Liver (tissue), 9 donors: ENCODE measurements around the gene UAP1. TPM values are rescaled to one million over a fixed set of nuclear protein-coding genes. Genes with fewer than 3 reads are reported as not detected.

Experiments used
- DNase-seq: peaks from one replicate; pipeline ENCODE4 v3.0.0-alpha.2; 2017; ENCODE audit warnings: low spot score
- H3K27ac ChIP-seq, 2 donors: one replicate each; pipeline ENCODE4 v1.7.0; 2013; ENCODE audit warnings: inconsistent platforms in 2 of 2, low read length in 2 of 2, control low read depth in 1 of 2, low read depth in 1 of 2, mild to moderate bottlenecking in 1 of 2
- H3K27me3 ChIP-seq, 4 donors: one replicate each; pipeline versions ENCODE4 v1.6.1 to v1.7.0; 2013; ENCODE audit warnings: low read length in 3 of 4, inconsistent platforms in 1 of 4, mild to moderate bottlenecking in 1 of 4, moderate library complexity in 1 of 4; ENCODE audit not compliant: control insufficient read depth in 4 of 4, insufficient read depth in 4 of 4
- H3K36me3 ChIP-seq, 4 donors: one replicate each; pipeline versions ENCODE4 v1.6.1 to v1.7.0; 2013; ENCODE audit warnings: low read length in 3 of 4, mild to moderate bottlenecking in 3 of 4, low read depth in 1 of 4, moderate library complexity in 1 of 4; ENCODE audit not compliant: control insufficient read depth in 4 of 4, insufficient read depth in 3 of 4
- H3K4me1 ChIP-seq, 4 donors: one replicate each; pipeline versions ENCODE4 v1.6.1 to v1.7.0; 2013; ENCODE audit warnings: low read length in 3 of 4, mild to moderate bottlenecking in 3 of 4, moderate library complexity in 1 of 4; ENCODE audit not compliant: control insufficient read depth in 4 of 4, insufficient read depth in 4 of 4
- H3K4me3 ChIP-seq, 3 donors: one replicate each; pipeline versions ENCODE4 v1.6.1 to v1.7.0; 2013; ENCODE audit warnings: low read length in 3 of 3, control low read depth in 1 of 3, low read depth in 1 of 3, mild to moderate bottlenecking in 1 of 3
- H3K9ac ChIP-seq, 2 donors: one replicate each; pipeline ENCODE4 v1.7.0; 2013; ENCODE audit warnings: low read length in 2 of 2, mild to moderate bottlenecking in 2 of 2, moderate library complexity in 2 of 2, control low read depth in 1 of 2, low read depth in 1 of 2
- H3K9me3 ChIP-seq, 4 donors: one replicate each; pipeline versions ENCODE4 v1.6.1 to v1.7.0; 2013; ENCODE audit warnings: low read length in 3 of 4; ENCODE audit not compliant: control insufficient read depth in 4 of 4
- CTCF ChIP-seq: fragments of 150-350 bp; IDR thresholded peaks from 2 replicates; pipeline ENCODE4 v1.5.1; 2017; ENCODE audit warnings: improper control_type of control experiment, low read depth, low read length; ENCODE audit not compliant: missing input control
- EGR1 ChIP-seq, 2 donors: IDR thresholded peaks; 2 replicates each; pipeline ENCODE4 v1.6.1; 2016 to 2018; ENCODE audit warnings: antibody characterized with exemption in 2 of 2, low read depth in 2 of 2
- FOXA1 ChIP-seq: IDR thresholded peaks from 2 replicates; pipeline ENCODE4 v1.6.1; 2016; ENCODE audit warnings: antibody characterized with exemption
- FOXA2 ChIP-seq: IDR thresholded peaks from 2 replicates; pipeline ENCODE4 v1.6.1; 2016; ENCODE audit warnings: antibody characterized with exemption
- GABPA ChIP-seq, 2 donors: IDR thresholded peaks in 1 of 2; conservative IDR thresholded peaks in 1 of 2; 2 replicates each; pipeline ENCODE4 v1.6.1; 2016; ENCODE audit warnings: antibody characterized with exemption in 2 of 2, mild to moderate bottlenecking in 1 of 2, moderate library complexity in 1 of 2
- HNF4G ChIP-seq: IDR thresholded peaks from 2 replicates; pipeline ENCODE4 v1.6.1; 2016; ENCODE audit warnings: antibody characterized with exemption
- JUND ChIP-seq, 2 donors: IDR thresholded peaks; 2 replicates each; pipeline ENCODE4 v1.6.1; 2016; ENCODE audit warnings: antibody characterized with exemption in 2 of 2
- MAX ChIP-seq: IDR thresholded peaks from 2 replicates; pipeline ENCODE4 v1.6.1; 2016; ENCODE audit warnings: antibody characterized with exemption
- NR2F2 ChIP-seq: IDR thresholded peaks from 2 replicates; pipeline ENCODE4 v1.6.1; 2016; ENCODE audit warnings: antibody characterized with exemption
- RAD21 ChIP-seq, 2 donors: IDR thresholded peaks; 2 replicates each; pipeline ENCODE4 v1.6.1; 2016; ENCODE audit warnings: antibody characterized with exemption in 2 of 2, mild to moderate bottlenecking in 2 of 2
- RXRA ChIP-seq, 2 donors: IDR thresholded peaks; 2 replicates each; pipeline ENCODE4 v1.6.1; 2017 to 2018; ENCODE audit warnings: antibody characterized with exemption in 2 of 2, mild to moderate bottlenecking in 1 of 2
- SP1 ChIP-seq: IDR thresholded peaks from 2 replicates; pipeline ENCODE4 v1.6.1; 2018; ENCODE audit warnings: antibody characterized with exemption, mild to moderate bottlenecking
- TAF1 ChIP-seq: conservative IDR thresholded peaks from 2 replicates; pipeline ENCODE4 v1.6.1; 2016; ENCODE audit warnings: antibody characterized with exemption, mild to moderate bottlenecking
- YY1 ChIP-seq: IDR thresholded peaks from 2 replicates; pipeline ENCODE4 v1.6.1; 2016; ENCODE audit warnings: antibody characterized with exemption, mild to moderate bottlenecking
- ZBTB33 ChIP-seq: IDR thresholded peaks from 2 replicates; pipeline ENCODE4 v1.6.1; 2016; ENCODE audit warnings: antibody characterized with exemption
- WGBS: extraction: QIAGEN DNeasy Blood & Tissue Kit; methylation state at CpG from one replicate; pipeline ENCODE4 v1.1.7; 2013; 5-methylcytosine and 5-hydroxymethylcytosine counted together
- polyA plus RNA-seq, 2 donors: library from polyadenylated mRNA; stranded (reverse) in 1 of 2; unstranded in 1 of 2; fragments of 200-250 nt in 1 of 2; fragments of >200 nt in 1 of 2; fragmentation: Nextera tagmentation in 1 of 2; extraction: Ambion mirVana in 1 of 2; gene quantifications; one replicate each; pipeline versions ENCODE4 v1.2.1 to v1.2.3, GENCODE V29; 2013 to 2015
- total RNA-seq, 2 donors: library from RNA; depleted of rRNA; stranded (reverse); fragments of >200 nt; gene quantifications; one replicate each; pipeline ENCODE4 v1.2.3, GENCODE V29; 2014
- TF ChIP-seq, protein P1 (sequence below): IDR thresholded peaks from 2 replicates; pipeline ENCODE4 v1.6.1; 2016; ENCODE audit warnings: antibody characterized with exemption
- TF ChIP-seq, protein P2 (sequence below): IDR thresholded peaks from 2 replicates; pipeline ENCODE4 v1.6.1; 2016; ENCODE audit warnings: antibody characterized with exemption, mild to moderate bottlenecking
- donor health status: healthy.
- donor health status: healthy.
- donor health status: healthy.
- donor health status: healthy.
- donor health status: healthy.

Gene UAP1
- total and polyA plus RNA-seq, 4 donors, result 28.9 to 120 (median 51.7) TPM

DNA sequence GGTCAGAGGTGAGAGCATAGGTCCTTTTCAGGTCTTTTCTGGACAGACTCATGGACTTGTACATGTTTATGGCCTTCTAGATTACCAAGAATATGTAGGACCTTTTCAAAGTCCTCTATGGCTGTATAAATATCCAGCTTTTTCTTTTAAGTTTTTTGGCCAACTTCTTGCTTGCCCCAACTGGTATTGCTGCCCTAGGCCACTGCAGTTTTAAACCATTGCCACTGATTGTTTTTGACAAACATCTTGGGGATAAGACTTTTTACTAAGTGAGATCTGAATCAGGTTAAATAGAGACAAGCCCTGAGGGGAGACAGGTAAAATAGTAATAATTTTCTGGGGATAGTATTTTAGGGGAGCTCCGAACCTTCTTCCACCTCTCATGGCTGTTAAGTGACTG lies 56.0 kb downstream of the UAP1 start:
- H3K27me3 ChIP-seq, result no peaks in the 10 kb centered on the region
- 100% methylated on average over 1 of the region's 1 CpG for WGBS
- peaks cover 0 to 15% (median 13%) of the 10 kb centered on the region in 4 donors for H3K4me1 ChIP-seq
- H3K36me3 ChIP-seq, result no peaks in the 10 kb centered on the region
- H3K9me3 ChIP-seq, result peaks cover 1 to 8% (median 5%) of the 10 kb centered on the region in 4 donors
- no peak overlapping the region for H3K27ac ChIP-seq
- no peak for DNase-seq
- H3K9ac ChIP-seq, result no peak overlapping the region
- H3K4me3 ChIP-seq, result no peak overlapping the region
- TF ChIP-seq NR2F2 (no peak), MAX (no peak), ZBTB33 (no peak), FOXA1 (no peak), FOXA2 (no peak), RAD21 (IDR thresholded peaks at IDR 0.05) (no peak), CTCF (no peak)

- H3K36me3 ChIP-seq, result no peaks in the 10 kb centered on the region
- no peak overlapping the region for H3K27ac ChIP-seq
- H3K9ac ChIP-seq, result no peak overlapping the region
- H3K4me3 ChIP-seq, result no peak overlapping the region
- TF ChIP-seq, protein P1, sequence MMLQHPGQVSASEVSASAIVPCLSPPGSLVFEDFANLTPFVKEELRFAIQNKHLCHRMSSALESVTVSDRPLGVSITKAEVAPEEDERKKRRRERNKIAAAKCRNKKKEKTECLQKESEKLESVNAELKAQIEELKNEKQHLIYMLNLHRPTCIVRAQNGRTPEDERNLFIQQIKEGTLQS, result no peak
- TF ChIP-seq JUND (IDR thresholded peaks at IDR 0.05) (no peak), CTCF (no peak), RXRA (IDR thresholded peaks at IDR 0.05) (no peak), YY1 (no peak), FOXA2 (no peak), HNF4G (no peak), TAF1 (no peak), ZBTB33 (no peak), SP1 (no peak), GABPA (IDR thresholded peaks at IDR 0.05 in 1 of 2, conservative IDR thresholded peaks at IDR 0.05 in 1 of 2) (no peak), MAX (no peak), RAD21 (IDR thresholded peaks at IDR 0.05) (no peak), NR2F2 (no peak), EGR1 (IDR thresholded peaks at IDR 0.05; ENCODE audit: low read depth in 2 of 2) (no peak), FOXA1 (no peak)
- TF ChIP-seq, protein P2, sequence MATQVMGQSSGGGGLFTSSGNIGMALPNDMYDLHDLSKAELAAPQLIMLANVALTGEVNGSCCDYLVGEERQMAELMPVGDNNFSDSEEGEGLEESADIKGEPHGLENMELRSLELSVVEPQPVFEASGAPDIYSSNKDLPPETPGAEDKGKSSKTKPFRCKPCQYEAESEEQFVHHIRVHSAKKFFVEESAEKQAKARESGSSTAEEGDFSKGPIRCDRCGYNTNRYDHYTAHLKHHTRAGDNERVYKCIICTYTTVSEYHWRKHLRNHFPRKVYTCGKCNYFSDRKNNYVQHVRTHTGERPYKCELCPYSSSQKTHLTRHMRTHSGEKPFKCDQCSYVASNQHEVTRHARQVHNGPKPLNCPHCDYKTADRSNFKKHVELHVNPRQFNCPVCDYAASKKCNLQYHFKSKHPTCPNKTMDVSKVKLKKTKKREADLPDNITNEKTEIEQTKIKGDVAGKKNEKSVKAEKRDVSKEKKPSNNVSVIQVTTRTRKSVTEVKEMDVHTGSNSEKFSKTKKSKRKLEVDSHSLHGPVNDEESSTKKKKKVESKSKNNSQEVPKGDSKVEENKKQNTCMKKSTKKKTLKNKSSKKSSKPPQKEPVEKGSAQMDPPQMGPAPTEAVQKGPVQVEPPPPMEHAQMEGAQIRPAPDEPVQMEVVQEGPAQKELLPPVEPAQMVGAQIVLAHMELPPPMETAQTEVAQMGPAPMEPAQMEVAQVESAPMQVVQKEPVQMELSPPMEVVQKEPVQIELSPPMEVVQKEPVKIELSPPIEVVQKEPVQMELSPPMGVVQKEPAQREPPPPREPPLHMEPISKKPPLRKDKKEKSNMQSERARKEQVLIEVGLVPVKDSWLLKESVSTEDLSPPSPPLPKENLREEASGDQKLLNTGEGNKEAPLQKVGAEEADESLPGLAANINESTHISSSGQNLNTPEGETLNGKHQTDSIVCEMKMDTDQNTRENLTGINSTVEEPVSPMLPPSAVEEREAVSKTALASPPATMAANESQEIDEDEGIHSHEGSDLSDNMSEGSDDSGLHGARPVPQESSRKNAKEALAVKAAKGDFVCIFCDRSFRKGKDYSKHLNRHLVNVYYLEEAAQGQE, result no peak
- 94% methylated on average over 3 of the region's 3 CpGs for WGBS
- no peaks in the 10 kb centered on the region for H3K27me3 ChIP-seq
- H3K9me3 ChIP-seq, result peaks cover 1 to 8% (median 5%) of the 10 kb centered on the region in 4 donors
- DNase-seq, result no peak
- peaks cover 0 to under 1% (median 0%) of the 10 kb centered on the region in 4 donors for H3K4me1 ChIP-seq
Measured at GRCh38 chr1:162619076-162619475, 57.6 kb downstream of the UAP1 start.
